GM12878 (cell line): Measurements from ENCODE around the gene ARIH2. TPM values are rescaled to one million over a fixed set of nuclear protein-coding genes. Genes with fewer than 3 reads are reported as not detected.

Experiments used
- BCL11A ChIP-seq: IDR thresholded peaks from 2 replicates; pipeline ENCODE4 v1.6.1; 2011; ENCODE audit warnings: low read depth, low read length
- BHLHE40 ChIP-seq, 2 experiments: fragments of 450-650 bp in 1 of 2; IDR thresholded peaks; 2 replicates each; pipeline ENCODE4 v1.6.1; 2011 to 2017; ENCODE audit warnings: low read depth in 2 of 2, borderline replicate concordance in 1 of 2, improper control_type of control experiment in 1 of 2, low read length in 1 of 2, mild to moderate bottlenecking in 1 of 2
- CEBPB ChIP-seq, 2 experiments: fragments of 150-350 bp in 1 of 2; IDR thresholded peaks; 2 replicates each; pipeline ENCODE4 v1.6.1; 2012 to 2014; ENCODE audit warnings: low read depth in 2 of 2, low read length in 2 of 2, borderline replicate concordance in 1 of 2, inconsistent platforms in 1 of 2
- CREM ChIP-seq: IDR thresholded peaks from 2 replicates; pipeline ENCODE4 v1.6.1; 2014; ENCODE audit warnings: antibody characterized with exemption, low read depth
- EED ChIP-seq: sonication (generic); IDR thresholded peaks from 2 replicates; pipeline ENCODE4 v1.6.1; 2016; ENCODE audit warnings: antibody characterized with exemption, low read depth
- EGR1 ChIP-seq, 2 experiments: IDR thresholded peaks; 1 replicate in 1 of 2; 2 replicates in 1 of 2; pipeline ENCODE4 v1.6.1; 2011 to 2012; ENCODE audit warnings: low read depth in 2 of 2, low read length in 2 of 2, borderline replicate concordance in 1 of 2, mild to moderate bottlenecking in 1 of 2, moderate library complexity in 1 of 2
- FOXM1 ChIP-seq: IDR thresholded peaks from 2 replicates; pipeline ENCODE4 v1.6.1; 2012; ENCODE audit warnings: low read depth, mild to moderate bottlenecking, inconsistent platforms, low read length, moderate library complexity
- HDAC6 ChIP-seq: fragments of 200-600 bp; sonication (generic); IDR thresholded peaks from one replicate; pipeline ENCODE4 v1.8.0; 2017; ENCODE audit warnings: antibody characterized with exemption; ENCODE audit not compliant: unreplicated experiment
- KDM1A ChIP-seq: fragments of 200-600 bp; sonication (generic); IDR thresholded peaks from 2 replicates; pipeline ENCODE4 v1.6.1; 2016; ENCODE audit warnings: borderline replicate concordance
- KLF5 ChIP-seq: fragments of 450-650 bp; IDR thresholded peaks from 2 replicates; pipeline ENCODE4 v1.6.1; 2014; ENCODE audit warnings: mild to moderate bottlenecking; ENCODE audit not compliant: partially characterized antibody
- MEF2B ChIP-seq: fragments of 450-650 bp; IDR thresholded peaks from 2 replicates; pipeline ENCODE4 v1.6.1; 2018; ENCODE audit warnings: mild to moderate bottlenecking, moderate library complexity; ENCODE audit not compliant: partially characterized antibody, poor library complexity, severe bottlenecking
- MTA2 ChIP-seq: fragments of 450-650 bp; IDR thresholded peaks from 2 replicates; pipeline ENCODE4 v1.6.1; 2016; ENCODE audit warnings: low read depth, mild to moderate bottlenecking, moderate library complexity
- MYB ChIP-seq: fragments of 150-350 bp; IDR thresholded peaks from 2 replicates; pipeline ENCODE4 v1.6.1; 2014; ENCODE audit warnings: mild to moderate bottlenecking, low read depth, low read length, borderline replicate concordance
- MYC ChIP-seq: IDR thresholded peaks from 2 replicates; pipeline ENCODE4 v1.6.1; 2011; ENCODE audit warnings: mild to moderate bottlenecking, low read length, moderate library complexity, inconsistent platforms; ENCODE audit not compliant: insufficient read depth, insufficient replicate concordance, insufficient read length, severe bottlenecking
- NFYB ChIP-seq: IDR thresholded peaks from 2 replicates; pipeline ENCODE4 v1.6.1; 2011; ENCODE audit warnings: low read depth, mild to moderate bottlenecking, low read length, improper control_type of control experiment, moderate library complexity; ENCODE audit not compliant: insufficient read depth
- NR2C1 ChIP-seq: fragments of 450-650 bp; IDR thresholded peaks from 2 replicates; pipeline ENCODE4 v1.6.1; 2017; ENCODE audit warnings: antibody characterized with exemption, mild to moderate bottlenecking, moderate library complexity
- NR2F1 ChIP-seq: fragments of 450-650 bp; conservative IDR thresholded peaks from 2 replicates; pipeline ENCODE4 v1.6.1; 2017; ENCODE audit warnings: mild to moderate bottlenecking
- PKNOX1 ChIP-seq: fragments of 450-650 bp; IDR thresholded peaks from 2 replicates; pipeline ENCODE4 v1.6.1; 2016; ENCODE audit warnings: mild to moderate bottlenecking
- POLR2AphosphoS5 ChIP-seq: IDR thresholded peaks from 2 replicates; pipeline ENCODE4 v1.6.1; 2011; ENCODE audit warnings: mild to moderate bottlenecking, low read length, inconsistent platforms
- RAD21 ChIP-seq: IDR thresholded peaks from 2 replicates; pipeline ENCODE4 v1.6.1; 2011; ENCODE audit warnings: mild to moderate bottlenecking, low read depth, low read length, moderate library complexity; ENCODE audit not compliant: insufficient read depth
- SIN3A ChIP-seq: IDR thresholded peaks from 2 replicates; pipeline ENCODE4 v1.6.1; 2012; ENCODE audit warnings: low read depth, low read length, improper control_type of control experiment
- SIX5 ChIP-seq: IDR thresholded peaks from 2 replicates; pipeline ENCODE4 v1.6.1; 2011; ENCODE audit warnings: mild to moderate bottlenecking, low read depth, low read length, moderate library complexity; ENCODE audit not compliant: severe bottlenecking
- SKIL ChIP-seq: fragments of 450-650 bp; IDR thresholded peaks from 2 replicates; pipeline ENCODE4 v1.6.1; 2017; ENCODE audit warnings: mild to moderate bottlenecking, low read depth, inconsistent platforms; ENCODE audit not compliant: poor library complexity, severe bottlenecking
- SP1 ChIP-seq: IDR thresholded peaks from one replicate; pipeline ENCODE4 v1.6.1; 2011; ENCODE audit warnings: low read depth, low read length
- TAF1 ChIP-seq: IDR thresholded peaks from 2 replicates; pipeline ENCODE4 v1.6.1; 2011; ENCODE audit warnings: mild to moderate bottlenecking, low read depth, low read length, borderline replicate concordance
- TCF12 ChIP-seq: IDR thresholded peaks from 2 replicates; pipeline ENCODE4 v1.6.1; 2011; ENCODE audit warnings: low read depth, mild to moderate bottlenecking, low read length
- ZNF24 ChIP-seq: fragments of 450-650 bp; IDR thresholded peaks from 2 replicates; pipeline ENCODE4 v1.6.1; 2017; ENCODE audit warnings: antibody characterized with exemption, mild to moderate bottlenecking
- ZNF274 ChIP-seq: IDR thresholded peaks from one replicate; pipeline ENCODE4 v1.8.0; 2011; ENCODE audit not compliant: insufficient read length, insufficient read depth
- polyA plus RNA-seq, 11 experiments: library from polyadenylated mRNA; depleted of rRNA in 4 of 11; unstranded in 6 of 11; stranded (reverse) in 5 of 11; fragments of >200 nt; fragmentation: Nextera tagmentation in 4 of 11; fragmentation: Illumina TruSeq in 1 of 11; extraction: Ambion mirVana in 4 of 11; extraction: Trizol in 1 of 11; gene quantifications; 1 replicate in 1 of 11; 2 replicates in 10 of 11; pipeline versions ENCODE4 v1.2.1 to v1.2.3, GENCODE V29; 2011 to 2016; ENCODE audit warnings: inconsistent platforms in 2 of 11, missing spikeins in 2 of 11, low read depth in 1 of 11
- total RNA-seq, 4 experiments: library from RNA; depleted of rRNA in 3 of 4; stranded (reverse); fragments of >200 nt in 3 of 4; fragmentation: Illumina TruSeq in 1 of 4; extraction: Trizol in 1 of 4; gene quantifications; 2 replicates each; pipeline versions ENCODE4 v1.2.1 to v1.2.3, GENCODE V29; 2013 to 2021

ARIH2 gene
- total and polyA plus RNA-seq, 10 of the 15 experiments (the other 5 are each of a cell fraction or from before 2014, with no cell fraction given), result 18.7 to 74.7 (median 63.7) TPM

- TF ChIP-seq ZNF24, result 0 out of 2 replicates have a peak, but pooled peaks have one; percentile 46
- TF ChIP-seq MEF2B, result no peak
- TF ChIP-seq NR2C1, result peak; percentile 97
- no peak; a peak in 1 of 4 replicates for TF ChIP-seq CEBPB (IDR thresholded peaks at IDR 0.05; ENCODE audit: borderline replicate concordance in 1 of 2, low read depth in 2 of 2, low read length in 2 of 2)
- TF ChIP-seq MTA2, result peak; percentile 78
- peak; percentile 51 for TF ChIP-seq RAD21
- peak; percentile 76 for TF ChIP-seq FOXM1
- no peak for TF ChIP-seq ZNF274
- peak; percentile 40; the same call in 1 of the 2 replicates for TF ChIP-seq PKNOX1
- TF ChIP-seq BCL11A, result peak; percentile 72; the same call in 1 of the 2 replicates
- peak; percentile 94 for TF ChIP-seq NR2F1
- TF ChIP-seq TCF12, result 0 out of 2 replicates have a peak, but pooled peaks have one; percentile 41
- TF ChIP-seq HDAC6, result no peak
- TF ChIP-seq MYB, result 0 out of 2 replicates have a peak, but pooled peaks have one; percentile 25
- peak; percentile 89 for TF ChIP-seq CREM
- TF ChIP-seq EED, result peak; percentile 77
- TF ChIP-seq TAF1, result 0 out of 2 replicates have a peak, but pooled peaks have one; percentile 40
- TF ChIP-seq MYC, result peak; percentile 36
- 0 out of 2 replicates have a peak, but pooled peaks have one; percentile 3 for TF ChIP-seq NFYB
- TF ChIP-seq SIX5, result no peak
- peak in 1 of 2 experiments; percentile 18; a peak in 1 of 3 replicates for TF ChIP-seq EGR1 (IDR thresholded peaks at IDR 0.05; ENCODE audit: borderline replicate concordance in 1 of 2, low read depth in 2 of 2, low read length in 2 of 2)
- TF ChIP-seq KDM1A, result no peak
- TF ChIP-seq POLR2AphosphoS5, result peak; percentile 87
- TF ChIP-seq SIN3A, result peak; percentile 62; the same call in 1 of the 2 replicates
- TF ChIP-seq SP1, result peak; percentile 84
- peak; percentile 31 for TF ChIP-seq KLF5
- peak; percentile 16 to 39; a peak in 1 of 4 replicates for TF ChIP-seq BHLHE40 (IDR thresholded peaks at IDR 0.05; ENCODE audit: borderline replicate concordance in 1 of 2, low read depth in 2 of 2, low read length in 1 of 2)
- peak; percentile 89 for TF ChIP-seq SKIL
These were observed at the start of gene ARIH2 (continued) for GRCh38 chr3:48918388-48919214.
